GM12878 (cell line): ENCODE results near the gene STARD10. TPM values are rescaled to one million over a fixed set of nuclear protein-coding genes. Genes with fewer than 3 reads are reported as not detected.

ENCODE experiments used
- ATAC-seq: fragments of 200-7000 bp; cut with Tn5 transposase; 3 replicates; pipeline ENCODE4 v1.9.1; 2020; ENCODE audit warnings: mild to moderate bottlenecking, moderate library complexity
- BruUV-seq: library from RNA; stranded (reverse); fragments of 400-500 nt; replicated peaks from 2 replicates; lab custom pipeline; 2021; lab: Mats Ljungman, UMichigan
- CTCF ChIA-PET: fragments of 300-600 bp; sonication (Branson Sonifier 250); formaldehyde crosslinking; extraction: SDS; loops from one replicate; lab custom pipeline; 2021; ENCODE audit warnings: inconsistent platforms; lab: Yijun Ruan, JAX
- POLR2A ChIA-PET: fragments of 350-600 bp; formaldehyde crosslinking; extraction: SDS; loops from one replicate; lab custom pipeline; 2021; ENCODE audit warnings: inconsistent platforms; lab: Charles Lee
- RAD21 ChIA-PET: fragments of 300-600 bp; sonication (Branson Sonifier 250); formaldehyde crosslinking; loops from one replicate; lab custom pipeline; 2023; ENCODE audit warnings: antibody characterized with exemption; ENCODE audit not compliant: unreplicated experiment; lab: Charles Lee
- SMC1A ChIA-PET: fragments of 300-600 bp; sonication (Branson Sonifier 250); formaldehyde crosslinking; loops from one replicate; lab custom pipeline; 2023; ENCODE audit not compliant: unreplicated experiment, uncharacterized antibody; lab: Charles Lee
- DNase-seq: peaks from one replicate; pipeline ENCODE4 v3.0.0-alpha.2; 2011; ENCODE audit warnings: low read depth, low spot score
- FAIRE-seq: peaks from 3 replicates; lab custom pipeline; 2011; peaks lifted over from hg19 to GRCh38; lab: Jason Lieb, UNC
- H2AFZ ChIP-seq: 2 replicates; pipeline ENCODE4 v1.6.0; 2011; ENCODE audit warnings: low read depth, low read length, control low read depth; ENCODE audit not compliant: control insufficient read depth
- H3K27ac ChIP-seq: 2 replicates; pipeline ENCODE4 v1.5.1; 2011; ENCODE audit warnings: control low read depth; ENCODE audit not compliant: control insufficient read depth, insufficient read depth
- H3K27me3 ChIP-seq, 2 experiments: replicated peaks in 1 of 2; 2 replicates each; pipeline versions ENCODE4 v1.6.0 to v1.6.1; 2011; ENCODE audit warnings: low read length in 1 of 2; ENCODE audit not compliant: control insufficient read depth in 2 of 2, insufficient read depth in 2 of 2
- H3K36me3 ChIP-seq, 2 experiments: 2 replicates each; pipeline ENCODE4 v1.5.1; 2011; ENCODE audit warnings: low read length in 1 of 2; ENCODE audit not compliant: control insufficient read depth in 2 of 2, insufficient read depth in 2 of 2
- H3K4me1 ChIP-seq: 2 replicates; pipeline ENCODE4 v1.6.1; 2011; ENCODE audit warnings: mild to moderate bottlenecking, low read length, moderate library complexity, mixed read lengths; ENCODE audit not compliant: control insufficient read depth, insufficient read depth
- H3K4me2 ChIP-seq: 2 replicates; pipeline ENCODE4 v1.6.0; 2011; ENCODE audit warnings: control low read depth; ENCODE audit not compliant: control insufficient read depth, insufficient read depth
- H3K4me3 ChIP-seq: fragments of 200-600 bp; sonication (generic); 2 replicates; pipeline ENCODE4 v1.5.1; 2016
- H3K79me2 ChIP-seq: 2 replicates; pipeline ENCODE4 v1.6.0; 2011; ENCODE audit warnings: low read length; ENCODE audit not compliant: control insufficient read depth, insufficient read depth
- H3K9ac ChIP-seq: 2 replicates; pipeline ENCODE4 v1.8.0; 2011; ENCODE audit warnings: low read length, control low read depth, mixed read lengths; ENCODE audit not compliant: control insufficient read depth, insufficient read depth
- H3K9me3 ChIP-seq: replicated peaks from 3 replicates; pipeline ENCODE4 v1.5.1; 2011; ENCODE audit warnings: mild to moderate bottlenecking, low read length; ENCODE audit not compliant: control insufficient read depth, insufficient read depth
- H4K20me1 ChIP-seq: 2 replicates; pipeline ENCODE4 v1.6.0; 2011; ENCODE audit not compliant: control insufficient read depth, insufficient read depth
- GATAD2B ChIP-seq: fragments of 450-650 bp; conservative IDR thresholded peaks from 2 replicates; pipeline ENCODE4 v1.6.1; 2017; ENCODE audit warnings: low read depth, mild to moderate bottlenecking, moderate library complexity
- HDGF ChIP-seq: fragments of 450-650 bp; IDR thresholded peaks from 2 replicates; pipeline ENCODE4 v1.6.1; 2016; ENCODE audit warnings: antibody characterized with exemption
- IKZF1 ChIP-seq: fragments of 450-650 bp; conservative IDR thresholded peaks from 2 replicates; pipeline ENCODE4 v1.6.1; 2017; ENCODE audit warnings: antibody characterized with exemption, mild to moderate bottlenecking
- RAD51 ChIP-seq: fragments of 450-650 bp; IDR thresholded peaks from 2 replicates; pipeline ENCODE4 v1.6.1; 2016; ENCODE audit warnings: moderate library complexity, mild to moderate bottlenecking, inconsistent platforms
- SPI1 ChIP-seq: IDR thresholded peaks from 2 replicates; pipeline ENCODE4 v1.6.1; 2011; ENCODE audit warnings: low read depth, mild to moderate bottlenecking, low read length, moderate library complexity, borderline replicate concordance; ENCODE audit not compliant: insufficient read depth
- WGBS: methylation state at CpG from one replicate; pipeline ENCODE4 v1.1.6; 2016; ENCODE audit warnings: low lambda C conversion rate; ENCODE audit not compliant: insufficient replicate concordance, insufficient coverage; ENCODE audit errors: missing lambda C conversion rate; 5-methylcytosine and 5-hydroxymethylcytosine counted together
- in situ Hi-C: fragments of 300-500 bp; cut with MboI; formaldehyde crosslinking; loops from 9 replicates; pipeline ENCODE4 v1.14.3; 2018; ENCODE audit warnings: mixed read lengths
- intact Hi-C: fragments of 100-400 bp; cut with micrococcal nuclease; formaldehyde crosslinking; loops from one replicate; pipeline ENCODE4 v1.14.2; 2022; ENCODE audit not compliant: unreplicated experiment
- polyA plus RNA-seq, 11 experiments: library from polyadenylated mRNA; depleted of rRNA in 4 of 11; unstranded in 6 of 11; stranded (reverse) in 5 of 11; fragments of >200 nt; fragmentation: Nextera tagmentation in 4 of 11; fragmentation: Illumina TruSeq in 1 of 11; extraction: Ambion mirVana in 4 of 11; extraction: Trizol in 1 of 11; gene quantifications; 1 replicate in 1 of 11; 2 replicates in 10 of 11; pipeline versions ENCODE4 v1.2.1 to v1.2.3, GENCODE V29; 2011 to 2016; ENCODE audit warnings: inconsistent platforms in 2 of 11, missing spikeins in 2 of 11, low read depth in 1 of 11
- total RNA-seq, 4 experiments: library from RNA; depleted of rRNA in 3 of 4; stranded (reverse); fragments of >200 nt in 3 of 4; fragmentation: Illumina TruSeq in 1 of 4; extraction: Trizol in 1 of 4; gene quantifications; 2 replicates each; pipeline versions ENCODE4 v1.2.1 to v1.2.3, GENCODE V29; 2013 to 2021

Gene STARD10
- total and polyA plus RNA-seq, 10 of the 15 experiments (the other 5 are each of a cell fraction or from before 2014, with no cell fraction given): 0.15 to 43.2 (median 23.1) TPM

DNA sequence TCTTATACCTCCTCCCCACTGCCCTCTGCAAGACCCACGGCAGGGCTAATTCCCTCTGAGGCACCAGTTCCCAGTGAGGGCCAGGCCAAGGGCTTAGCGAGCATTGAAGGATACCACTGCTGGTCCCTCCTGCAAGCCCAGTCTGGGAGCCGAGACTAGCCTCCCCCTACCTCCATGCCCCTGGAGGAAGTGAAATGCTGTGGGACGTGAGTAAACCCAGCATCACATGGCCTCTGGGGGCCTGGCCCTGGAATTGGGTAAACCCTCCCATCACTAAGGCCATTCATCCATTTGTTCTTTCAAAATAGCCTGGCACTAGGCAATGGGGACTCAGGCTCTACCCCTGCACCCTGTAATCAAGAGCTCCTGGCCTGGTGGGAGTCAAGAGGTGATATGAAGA lies 66.3 kb downstream of the STARD10 start:
- H2AFZ ChIP-seq: no peak overlapping the region
- peaks cover 19% of the 10 kb centered on the region for H3K4me1 ChIP-seq
- RAD21 ChIA-PET: interaction anchor here (0.8 to 13.9 kb wide), 7 partner anchors 10 to 450 kb away, joined by 3 to 256 read pairs (median 5); partner anchors contain the start of gene STARD10
- H3K9ac ChIP-seq: no peak overlapping the region
- peaks cover 3% of the 10 kb centered on the region; the same call in 1 of the 3 replicates for H3K9me3 ChIP-seq
- CTCF ChIA-PET: interaction anchor here (0.5 to 18.4 kb wide), 9 partner anchors 12 to 563 kb away, joined by 3 to 469 read pairs (median 4); partner anchors contain the start of genes ATG16L2 and STARD10
- no TSS peak for BruUV-seq
- peaks cover 17 to 21% of the 10 kb centered on the region in 2 experiments; a peak in 3 of 4 replicates for H3K36me3 ChIP-seq
- SMC1A ChIA-PET: interaction anchor here (0.6 to 12.0 kb wide), 9 partner anchors 12 to 450 kb away, joined by 3 to 185 read pairs (median 4); partner anchors contain the start of gene STARD10
- no peak overlapping the region for H3K4me2 ChIP-seq
- no peak for FAIRE-seq
- no peak overlapping the region for H3K27ac ChIP-seq
- TF ChIP-seq RAD51 (peak; percentile 72; the same call in 1 of the 2 replicates), HDGF (0 out of 2 replicates have a peak, but pooled peaks have one; percentile 46), SPI1 (peak; percentile 55; the same call in 1 of the 2 replicates), GATAD2B (no peak), IKZF1 (0 out of 2 replicates have a peak, but pooled peaks have one; percentile 18)
- in situ Hi-C loops (loop anchor here (10.0 kb wide), 2 partner anchors 67 to 447 kb away; partner anchors contain the start of gene STARD10), intact Hi-C loops (loop anchor here (5.0 kb wide), 1 partner anchor 450 kb away; no protein-coding TSS in a partner anchor)
- peaks cover 3% of the 10 kb centered on the region; the same call in 1 of the 2 replicates for H4K20me1 ChIP-seq
- POLR2A ChIA-PET: interaction anchor here (0.6 to 1.5 kb wide), 3 partner anchors 10 to 123 kb away, joined by 5 to 9 read pairs (median 6); no protein-coding TSS in a partner anchor
- no peak for DNase-seq
- 0 out of 3 replicates have a peak, but pooled peaks have one; percentile 22 for ATAC-seq
- H3K79me2 ChIP-seq: peaks cover 38% of the 10 kb centered on the region
- H3K4me3 ChIP-seq: no peak overlapping the region
- 66% methylated on average over 4 of the region's 4 CpGs for WGBS
- no peaks in the 10 kb centered on the region for H3K27me3 ChIP-seq
